Activated T-cell treated with anti-CD3 and anti-CD28 coated beads for 4 hours (primary cell): ENCODE measurements around the gene FCGBP.
"Not testable (repeated sequence)": the region's sequence is repeated elsewhere in the genome, so short reads cannot be mapped to it uniquely, and the experiment has no call there.

Source experiments
- DNase-seq: peaks from one replicate; pipeline ENCODE4 v3.0.0-alpha.2; 2020

FCGBP gene

GRCh38 chr19:39916236-39916635, 18.2 kb downstream of the FCGBP start:
- no peak for DNase-seq

DNA sequence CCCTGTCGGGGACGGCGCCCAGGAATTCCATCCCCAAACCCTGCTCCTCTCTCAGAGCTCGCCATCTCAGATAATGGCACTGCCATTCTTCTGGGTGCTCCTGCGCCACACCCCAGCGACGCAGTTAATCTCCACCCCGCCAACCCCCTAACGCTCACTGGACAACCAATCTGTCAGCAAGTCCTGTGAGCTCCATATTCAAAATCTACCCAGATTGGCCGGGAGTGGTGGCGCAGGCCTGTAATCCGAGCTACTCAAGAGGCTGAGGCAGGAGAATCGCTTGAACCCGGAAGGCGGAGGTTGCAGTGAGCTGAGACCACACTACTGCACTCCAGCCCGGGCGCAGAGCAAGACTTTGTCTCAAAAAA, 18.6 kb downstream of the FCGBP start:
- DNase-seq, result no peak

DNA sequence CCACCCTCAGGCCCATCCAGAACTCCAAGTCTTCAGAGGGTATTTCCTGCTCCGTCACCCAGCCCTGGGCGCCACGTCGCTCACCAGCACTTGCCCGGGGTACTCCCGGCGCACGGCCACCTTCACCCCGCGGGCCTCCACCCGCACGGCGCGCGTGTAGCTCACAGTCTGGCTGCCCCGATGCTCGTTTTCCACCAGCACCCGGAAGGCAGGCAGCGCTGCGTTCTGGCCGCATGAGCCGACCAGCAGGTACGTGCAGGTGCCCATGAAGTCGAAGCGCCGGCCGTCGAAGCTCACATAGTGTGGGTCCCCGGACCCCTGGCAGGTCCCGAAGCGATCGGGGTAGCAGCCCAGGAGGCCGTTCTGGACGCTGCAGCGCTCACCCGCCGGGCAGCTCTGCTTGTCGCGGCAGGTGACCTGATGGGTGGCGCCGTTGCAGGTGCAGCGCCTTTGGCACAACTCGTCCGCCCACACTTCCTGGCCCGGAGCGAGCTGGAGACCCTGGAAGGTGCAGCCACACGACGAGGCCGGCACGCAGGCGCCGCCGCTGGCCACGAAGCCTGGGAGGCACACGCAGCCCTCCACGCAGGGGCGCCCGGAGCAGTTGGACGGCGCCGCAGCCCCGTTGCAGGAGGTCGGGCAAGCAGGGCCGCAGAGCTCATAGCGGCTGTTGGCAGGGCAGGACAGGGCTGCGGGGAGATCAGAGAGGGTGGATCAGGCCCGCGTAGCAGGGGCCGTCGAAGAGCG, 19.2 kb downstream of the FCGBP start:
- no peak for DNase-seq

- DNase-seq, result no peak
Measured at GRCh38 chr19:39913682-39914333, 20.6 kb downstream of the FCGBP start.

GRCh38 chr19:39908803-39909202, 25.6 kb downstream of the FCGBP start:
- no peak for DNase-seq

DNA sequence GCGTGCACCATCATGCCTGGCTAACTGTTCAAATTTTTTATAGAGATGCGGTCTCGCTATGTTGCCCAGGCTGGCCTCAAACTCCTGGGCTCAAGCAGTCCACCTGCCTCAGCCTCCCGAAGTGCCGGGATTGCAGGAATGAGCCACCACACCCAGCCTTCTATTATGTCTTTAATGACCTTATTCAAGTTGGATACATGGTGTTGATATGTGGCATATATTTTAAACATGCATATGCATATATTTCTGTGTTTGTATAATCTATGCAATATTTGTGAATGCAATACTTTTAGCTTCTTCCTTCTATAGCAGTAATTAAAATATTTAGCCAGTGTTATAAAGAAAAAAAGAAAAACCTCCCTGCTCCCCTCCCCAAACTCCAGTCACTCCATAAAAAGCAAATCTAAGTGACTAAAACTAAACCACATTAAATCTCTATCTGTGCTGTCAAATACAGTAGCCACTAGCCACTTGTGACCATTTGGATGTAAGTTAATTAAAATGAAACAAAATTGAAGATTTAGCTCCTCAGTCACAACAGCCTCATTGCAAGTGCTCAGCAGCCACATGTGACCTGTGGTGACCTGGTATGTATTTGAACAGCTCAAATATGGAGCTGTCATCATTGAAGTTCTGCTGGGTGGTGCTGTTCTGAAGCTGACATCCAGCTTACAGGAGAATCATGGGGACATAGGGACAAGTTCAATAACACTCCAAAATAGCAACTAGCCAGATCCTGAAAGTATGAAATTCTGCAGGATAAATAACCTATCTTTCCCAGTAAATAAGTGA, 27.4 kb downstream of the FCGBP start:
- no peak for DNase-seq

- no peak for DNase-seq
Measured at GRCh38 chr19:39906283-39906682, 28.2 kb downstream of the FCGBP start.

- DNase-seq, result not testable (repeated sequence)
Measured at GRCh38 chr19:39903486-39904091, 30.8 kb downstream of the FCGBP start.

DNA sequence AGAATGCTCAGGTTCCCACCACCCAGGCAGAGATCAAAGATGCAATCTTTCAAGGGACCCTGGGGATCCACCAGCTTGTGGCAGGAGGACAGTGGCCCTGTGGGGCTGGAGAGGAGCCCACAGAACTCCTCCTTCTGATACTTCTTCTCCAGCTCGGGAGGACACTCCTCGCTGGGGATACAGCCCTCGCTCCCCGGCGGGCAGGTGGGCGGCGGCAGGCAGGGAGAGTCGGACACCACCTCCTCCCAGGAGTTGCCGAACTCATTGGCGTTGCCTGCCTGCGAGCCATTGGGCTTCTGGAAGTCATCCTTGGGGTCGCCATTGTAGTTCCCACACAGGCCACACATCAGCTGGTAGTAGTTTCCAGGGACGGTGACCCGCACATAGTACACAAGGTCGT, 32.1 kb downstream of the FCGBP start:
- DNase-seq, result not testable (repeated sequence)

DNA sequence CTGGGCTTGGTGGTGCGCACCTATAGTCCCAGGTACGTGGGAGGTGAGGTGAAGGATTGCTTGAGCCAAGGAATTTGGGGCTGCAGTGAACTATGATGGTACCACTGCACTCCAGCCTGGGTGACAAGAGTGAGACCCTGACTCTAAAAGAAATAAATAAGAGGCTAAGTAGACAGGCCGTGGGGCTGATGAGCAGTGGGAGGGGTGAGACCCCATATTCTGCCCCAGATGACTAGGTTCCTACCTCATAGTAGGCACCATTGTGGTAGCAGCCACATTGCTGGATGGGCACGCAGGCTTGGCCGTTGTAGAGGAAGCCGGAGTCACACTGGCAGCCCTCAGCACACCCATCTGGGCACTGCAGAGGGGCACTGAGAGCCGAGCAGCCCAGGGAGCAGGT, 32.8 kb downstream of the FCGBP start:
- DNase-seq, result not testable (repeated sequence)

DNA sequence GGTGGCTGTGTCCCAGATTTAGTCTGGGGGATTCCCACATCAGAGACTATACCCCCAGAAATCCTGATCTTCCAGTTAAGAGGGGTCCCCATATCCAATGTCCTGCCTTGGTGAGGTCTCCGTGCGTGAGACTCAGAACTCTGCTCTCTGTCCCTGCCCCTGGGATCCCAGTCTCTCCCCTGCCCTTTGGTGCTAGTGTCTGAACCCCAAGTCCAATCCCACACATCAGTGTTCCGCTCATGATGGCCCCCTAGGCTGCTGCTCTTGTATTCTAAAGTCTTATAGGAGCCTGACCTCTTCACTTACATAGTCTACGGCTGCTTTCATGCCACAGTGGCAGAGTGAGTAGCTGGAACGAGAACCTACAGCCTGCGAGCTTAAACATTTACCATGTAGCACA, 35.6 kb downstream of the FCGBP start:
- not testable (repeated sequence) for DNase-seq

DNA sequence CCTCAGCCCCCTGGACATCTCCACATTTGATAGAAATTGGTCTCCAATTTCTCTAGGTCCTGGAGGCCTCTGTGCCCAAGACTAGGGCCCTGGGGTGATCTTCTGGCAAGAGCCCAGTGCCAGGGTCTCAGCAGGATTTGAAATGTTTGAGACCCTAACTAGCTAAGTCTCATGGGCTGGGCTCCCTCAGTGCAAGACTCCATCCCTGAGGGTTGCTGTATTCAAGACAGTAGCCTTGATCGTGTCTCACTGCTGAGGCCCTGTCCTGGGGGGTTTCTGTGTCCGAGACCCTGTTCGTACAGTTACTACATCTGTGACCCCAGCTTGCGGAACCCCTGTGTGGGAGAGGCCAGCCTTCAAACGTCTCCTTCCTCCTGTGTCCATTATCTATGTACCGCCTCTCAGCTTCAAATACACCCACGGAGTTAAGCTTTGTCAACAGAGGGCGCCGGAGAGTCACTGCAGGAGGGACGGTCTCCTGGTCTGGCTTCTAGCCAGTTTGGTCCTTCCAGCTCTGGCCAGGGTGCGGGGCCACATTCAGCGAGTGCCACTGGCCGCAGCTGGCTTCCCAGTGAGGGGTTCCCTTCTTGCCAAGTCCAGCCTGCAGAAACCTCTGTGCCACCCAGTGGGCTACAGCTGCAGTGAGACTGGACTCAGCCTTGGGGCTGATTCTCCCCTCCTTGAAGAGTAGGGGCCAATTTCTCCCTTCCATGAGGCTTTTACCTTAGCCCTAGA, 36.8 kb downstream of the FCGBP start:
- peak; percentile 32 for DNase-seq

- DNase-seq, result not testable (repeated sequence)
Measured at GRCh38 chr19:39895096-39895495, 39.3 kb downstream of the FCGBP start.

- not testable (repeated sequence) for DNase-seq
Measured at GRCh38 chr19:39894236-39894606, 40.2 kb downstream of the FCGBP start.

DNA sequence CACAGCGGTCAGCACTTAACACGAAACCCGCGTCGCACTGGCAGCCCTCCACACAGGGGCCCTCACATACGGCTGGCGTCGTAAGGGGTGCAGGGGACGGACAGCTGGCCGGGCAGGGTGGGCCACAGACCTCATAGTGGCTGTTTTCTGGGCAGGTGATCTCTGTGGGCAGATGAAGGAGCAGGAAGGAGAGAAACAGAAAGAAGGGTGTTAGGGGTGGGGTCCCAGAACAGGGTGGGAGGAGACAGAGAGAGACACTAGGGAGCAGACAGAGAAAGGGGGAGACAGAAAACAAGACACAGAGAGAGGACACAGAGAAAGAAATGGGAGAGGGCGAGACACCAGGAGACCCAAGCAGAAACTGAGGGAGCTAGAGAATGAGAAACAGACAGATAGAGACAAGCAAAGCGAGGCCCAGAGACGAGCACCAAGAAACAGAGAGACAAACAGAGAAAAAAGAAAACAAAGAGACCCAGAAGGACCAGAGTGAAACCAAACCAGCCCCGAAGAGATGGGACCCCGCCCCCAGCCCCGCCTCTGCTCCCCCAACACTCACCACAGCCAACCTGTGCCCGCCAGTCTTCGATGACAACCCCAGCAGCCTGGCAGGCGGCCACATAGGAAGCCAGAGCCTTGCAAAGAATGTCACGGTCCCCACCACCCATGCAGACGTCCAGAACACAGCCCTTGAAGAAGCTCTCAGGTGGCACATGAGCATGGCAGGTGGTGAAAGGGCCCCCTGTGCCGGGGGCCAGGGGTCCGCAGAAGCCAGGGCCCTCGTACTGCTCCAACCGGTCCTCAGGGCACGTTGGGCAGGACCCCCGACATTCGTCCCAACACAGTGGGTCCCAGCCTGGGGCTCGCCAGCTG, 40.8 kb downstream of the FCGBP start:
- not testable (repeated sequence) for DNase-seq

DNA sequence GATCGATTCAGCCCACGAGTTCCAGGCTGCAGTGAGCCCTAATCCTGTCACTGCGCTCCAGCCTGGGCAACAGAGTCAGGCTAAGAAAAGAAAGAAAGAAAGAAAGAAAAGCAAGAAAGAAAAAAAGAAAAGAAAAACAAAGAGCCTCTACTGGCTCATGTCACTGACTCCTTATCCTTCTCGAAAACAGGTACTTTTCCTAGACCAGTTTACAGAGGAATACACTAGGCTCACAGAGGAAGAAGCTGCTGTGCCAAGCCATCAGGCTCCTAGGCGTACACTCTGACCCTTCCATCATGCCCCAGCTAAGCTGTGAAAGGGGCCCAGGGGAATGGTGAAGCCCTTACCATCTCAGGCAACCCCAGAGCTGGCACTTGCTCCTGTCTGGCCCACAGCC, 41.9 kb downstream of the FCGBP start:
- DNase-seq, result not testable (repeated sequence)

- not testable (repeated sequence) for DNase-seq
Measured at GRCh38 chr19:39891660-39892505, 42.6 kb downstream of the FCGBP start.

- no peak for DNase-seq
Measured at GRCh38 chr19:39890755-39891551, 43.5 kb downstream of the FCGBP start.

- not testable (repeated sequence) for DNase-seq
Measured at GRCh38 chr19:39889872-39890754, 44.3 kb downstream of the FCGBP start.
